Spleen (tissue), 7 donors: ENCODE results near the gene HACD2.

ENCODE experiments used
- CTCF ChIP-seq, 11 experiments: fragments of 200-600 bp in 7 of 11; fragments of 450-650 bp in 4 of 11; sonication (generic) in 4 of 11; IDR thresholded peaks in 8 of 11; conservative IDR thresholded peaks in 3 of 11; 1 replicate in 7 of 11; 2 replicates in 4 of 11; pipeline versions ENCODE4 v1.4.0 to v1.8.0; 2016 to 2021; ENCODE audit warnings: antibody characterized with exemption in 11 of 11, inconsistent platforms in 4 of 11, mild to moderate bottlenecking in 1 of 11
- POLR2A ChIP-seq, 3 donors: fragments of 450-650 bp; IDR thresholded peaks; one replicate each; pipeline ENCODE4 v1.5.1; 2017; ENCODE audit warnings: antibody characterized with exemption in 3 of 3, mild to moderate bottlenecking in 1 of 3
- donor health status: DM: no; HTN: no; CAD: no; lungs with moderate emphysema.
- donor health status: DM: no; HTN: no; CAD: no.
- donor health status: DM: no; HTN: no; CAD: no.

GRCh38 chr3:123568034-123568433 is 16.8 kb downstream of the HACD2 start:
- TF ChIP-seq CTCF (IDR thresholded peaks at IDR 0.05 in 8 of 11, conservative IDR thresholded peaks at IDR 0.05 in 3 of 11) (no peak), POLR2A (IDR thresholded peaks at IDR 0.05) (no peak)
